Neuronal stem cell (in vitro differentiated cells): Measurements from ENCODE around the gene FRMD4B.
"Not testable (repeated sequence)": the region's sequence is repeated elsewhere in the genome, so short reads cannot be mapped to it uniquely, and the experiment has no call there.

Experiments
- DNase-seq: peaks from one replicate; pipeline ENCODE4 v3.0.0-alpha.2; 2013; ENCODE audit warnings: low spot score
- H2AFZ ChIP-seq: one replicate; pipeline ENCODE4 v1.6.1; 2013; ENCODE audit warnings: mild to moderate bottlenecking, low read length, inconsistent platforms
- H2AK5ac ChIP-seq: 2 replicates; pipeline ENCODE4 v1.6.1; 2013; ENCODE audit warnings: low read depth, mild to moderate bottlenecking, inconsistent platforms, low read length, moderate library complexity, mixed read lengths
- H2BK120ac ChIP-seq: 2 replicates; pipeline ENCODE4 v1.6.1; 2013; ENCODE audit warnings: low read depth, mild to moderate bottlenecking, inconsistent platforms, low read length, moderate library complexity, mixed read lengths
- H2BK12ac ChIP-seq: one replicate; pipeline ENCODE4 v1.6.1; 2013; ENCODE audit warnings: low read length, inconsistent platforms
- H2BK15ac ChIP-seq: 2 replicates; pipeline ENCODE4 v1.6.1; 2013; ENCODE audit warnings: mild to moderate bottlenecking, low read length, inconsistent platforms, mixed read lengths
- H2BK5ac ChIP-seq: one replicate; pipeline ENCODE4 v1.6.1; 2013; ENCODE audit warnings: inconsistent platforms, mild to moderate bottlenecking, low read length, moderate library complexity
- H3K14ac ChIP-seq: one replicate; pipeline ENCODE4 v1.6.1; 2013; ENCODE audit warnings: low read length, inconsistent platforms
- H3K18ac ChIP-seq: 2 replicates; pipeline ENCODE4 v1.6.1; 2013; ENCODE audit warnings: low read length, inconsistent platforms
- H3K23ac ChIP-seq: 2 replicates; pipeline ENCODE4 v1.6.1; 2013; ENCODE audit warnings: low read depth, mild to moderate bottlenecking, mixed read lengths, low read length, inconsistent platforms; ENCODE audit not compliant: poor library complexity
- H3K27ac ChIP-seq: replicated peaks from 3 replicates; pipeline ENCODE4 v1.5.1; 2013; ENCODE audit warnings: low read length, inconsistent platforms
- H3K27me3 ChIP-seq, 3 experiments: 2 replicates each; pipeline ENCODE4 v1.6.1; 2013; ENCODE audit warnings: low read length in 3 of 3, mild to moderate bottlenecking in 2 of 3, inconsistent platforms in 1 of 3, low read depth in 1 of 3, mixed read lengths in 1 of 3, moderate library complexity in 1 of 3; ENCODE audit not compliant: control insufficient read depth in 3 of 3, insufficient read depth in 3 of 3
- H3K36me3 ChIP-seq, 2 donors: replicated peaks in 1 of 2; 2 replicates each; pipeline ENCODE4 v1.6.1; 2013; ENCODE audit warnings: low read length in 2 of 2; ENCODE audit not compliant: control insufficient read depth in 2 of 2, insufficient read depth in 2 of 2
- H3K4ac ChIP-seq: 2 replicates; pipeline ENCODE4 v1.6.1; 2013; ENCODE audit warnings: inconsistent platforms, mild to moderate bottlenecking, low read length, moderate library complexity
- H3K4me1 ChIP-seq, 2 donors: 1 replicate in 1 of 2; 2 replicates in 1 of 2; pipeline ENCODE4 v1.6.1; 2013; ENCODE audit warnings: low read length in 2 of 2, low read depth in 1 of 2; ENCODE audit not compliant: control insufficient read depth in 2 of 2, insufficient read depth in 1 of 2
- H3K4me2 ChIP-seq: one replicate; pipeline ENCODE4 v1.6.1; 2013; ENCODE audit warnings: mild to moderate bottlenecking, low read length, inconsistent platforms; ENCODE audit not compliant: insufficient read depth, poor library complexity, severe bottlenecking
- H3K4me3 ChIP-seq, 2 donors: 2 replicates each; pipeline ENCODE4 v1.5.1; 2013; ENCODE audit warnings: low read length in 2 of 2, mild to moderate bottlenecking in 2 of 2, inconsistent platforms in 1 of 2, moderate library complexity in 1 of 2
- H3K79me1 ChIP-seq: one replicate; pipeline ENCODE4 v1.6.1; 2013; ENCODE audit warnings: low read depth, mild to moderate bottlenecking, inconsistent platforms, low read length, moderate library complexity
- H3K9ac ChIP-seq: one replicate; pipeline ENCODE4 v1.6.1; 2013; ENCODE audit warnings: mild to moderate bottlenecking, low read depth, low read length, inconsistent platforms; ENCODE audit not compliant: poor library complexity
- H3K9me3 ChIP-seq, 2 donors: replicated peaks in 1 of 2; 2 replicates each; pipeline versions ENCODE3 to v1.6.1; 2013; ENCODE audit warnings: low read length in 2 of 2, mild to moderate bottlenecking in 2 of 2, inconsistent platforms in 1 of 2, low read depth in 1 of 2, mixed read lengths in 1 of 2, moderate library complexity in 1 of 2; ENCODE audit not compliant: control insufficient read depth in 2 of 2, insufficient read depth in 1 of 2
- H4K8ac ChIP-seq: one replicate; pipeline ENCODE4 v1.6.1; 2013; ENCODE audit warnings: low read depth, mild to moderate bottlenecking, inconsistent platforms, low read length, moderate library complexity
- H4K91ac ChIP-seq: one replicate; pipeline ENCODE4 v1.6.1; 2013; ENCODE audit warnings: low read length, low read depth, mild to moderate bottlenecking, inconsistent platforms; ENCODE audit not compliant: poor library complexity
- WGBS, 2 donors: extraction: QIAGEN DNeasy Blood & Tissue Kit; methylation state at CpG; one replicate each; pipeline ENCODE4 v1.1.7; 2013; ENCODE audit warnings: missing lambda C conversion rate in 2 of 2, mixed read lengths in 1 of 2; ENCODE audit not compliant: insufficient read length in 2 of 2, insufficient replicate concordance in 1 of 2; ENCODE audit errors: extremely low coverage in 2 of 2; 5-methylcytosine and 5-hydroxymethylcytosine counted together

Gene FRMD4B

DNA sequence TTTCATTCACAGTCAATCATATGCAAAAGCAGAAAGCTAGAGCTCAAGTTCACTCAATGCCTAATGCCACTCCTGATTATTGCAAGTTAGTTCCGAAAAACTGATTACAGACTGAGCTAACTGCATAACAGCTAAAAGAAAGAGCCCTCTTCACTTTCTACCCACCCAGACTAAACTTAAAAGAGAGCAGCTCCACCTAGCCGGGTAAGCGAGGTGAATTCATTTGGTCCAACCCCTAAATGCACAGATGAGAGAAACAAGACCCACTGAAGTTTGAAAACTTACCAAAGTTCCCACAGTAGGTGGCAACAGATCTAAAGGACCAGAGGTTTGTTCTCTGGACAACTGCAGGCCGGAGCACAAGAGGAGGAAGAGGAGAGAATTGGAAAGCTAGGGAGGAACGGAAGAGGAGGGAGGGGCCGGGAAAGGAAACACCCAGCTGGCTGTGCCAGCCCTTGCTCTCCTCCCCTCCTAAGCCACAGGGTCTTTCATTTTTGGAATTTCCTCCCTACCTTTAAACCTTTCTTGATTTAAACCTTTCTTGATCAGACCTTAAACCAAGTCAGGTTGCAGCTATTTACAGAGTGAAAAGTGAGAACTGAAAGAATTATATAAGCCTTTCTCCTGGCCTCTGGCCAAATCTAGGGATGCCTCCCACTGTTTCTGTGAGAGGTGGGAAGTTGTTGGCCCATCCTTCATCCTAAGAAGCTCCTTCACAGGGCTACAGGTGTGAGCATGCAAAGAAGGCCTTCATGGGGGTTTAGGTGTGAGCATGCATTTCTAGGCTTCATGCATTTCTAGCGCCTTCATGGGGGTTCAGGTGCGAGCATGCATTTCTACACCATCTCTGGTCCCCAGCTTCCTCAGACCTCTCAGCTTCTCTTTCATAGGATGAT is 148.8 kb downstream of the FRMD4B start:
- Histone ChIP-seq H3K9me3 (no peaks in the 10 kb centered on the region), H2AK5ac (no peak overlapping the region), H2BK5ac (no peak overlapping the region), H4K8ac (no peak overlapping the region), H2BK12ac (no peak overlapping the region), H3K9ac (no peak overlapping the region), H3K4ac (no peak overlapping the region), H3K27ac (no peak overlapping the region), H2BK15ac (no peak overlapping the region), H3K14ac (no peak overlapping the region), H3K4me3 (no peak overlapping the region), H2BK120ac (no peak overlapping the region), H4K91ac (no peak overlapping the region), H3K27me3 (no peaks in the 10 kb centered on the region), H3K18ac (no peak overlapping the region), H3K36me3 (no peaks in the 10 kb centered on the region), H3K79me1 (no peaks in the 10 kb centered on the region), H3K4me1 (peaks cover 8 to 14% of the 10 kb centered on the region in 2 donors), H3K23ac (no peak overlapping the region), H2AFZ (peak overlapping the region; percentile 52), H3K4me2 (no peak overlapping the region)
- DNase-seq = no peak
- WGBS, 2 donors = no CpG with 5 or more reads among the region's 8 CpGs

DNA sequence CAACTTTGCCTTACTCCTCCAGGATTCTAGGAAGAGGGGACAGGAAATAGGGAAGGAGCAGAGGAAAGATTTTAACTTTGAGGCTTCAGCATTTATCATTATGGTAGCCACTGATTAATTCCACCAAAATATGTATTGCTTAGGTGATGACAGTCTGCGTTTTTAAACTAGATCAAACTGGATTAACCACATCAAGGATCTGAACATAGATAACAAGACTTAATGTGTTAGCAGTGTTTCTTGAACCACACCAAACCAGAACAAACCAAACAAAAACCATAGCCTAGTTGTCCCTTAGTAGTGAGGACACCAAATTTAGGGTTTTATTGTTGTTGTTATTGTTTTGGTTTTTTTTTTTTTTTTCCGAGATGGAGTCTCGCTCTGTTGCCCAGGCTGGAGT is 150.0 kb downstream of the FRMD4B start:
- no peak overlapping the region for H2BK120ac ChIP-seq
- H3K36me3 ChIP-seq = no peaks in the 10 kb centered on the region
- H3K23ac ChIP-seq = no peak overlapping the region
- H3K18ac ChIP-seq = no peak overlapping the region
- no peaks in the 10 kb centered on the region for H3K9me3 ChIP-seq
- H2AFZ ChIP-seq = no peak overlapping the region
- peaks cover 8 to 10% of the 10 kb centered on the region in 2 donors for H3K4me1 ChIP-seq
- H3K9ac ChIP-seq = no peak overlapping the region
- no peaks in the 10 kb centered on the region for H3K79me1 ChIP-seq
- H3K4me2 ChIP-seq = no peak overlapping the region
- DNase-seq = no peak
- no peak overlapping the region for H2BK15ac ChIP-seq
- H4K8ac ChIP-seq = no peak overlapping the region
- H4K91ac ChIP-seq = no peak overlapping the region
- H3K4ac ChIP-seq = no peak overlapping the region
- H3K27me3 ChIP-seq = no peaks in the 10 kb centered on the region
- H3K14ac ChIP-seq = no peak overlapping the region
- no peak overlapping the region for H2BK5ac ChIP-seq
- H2BK12ac ChIP-seq = no peak overlapping the region
- H2AK5ac ChIP-seq = no peak overlapping the region
- H3K4me3 ChIP-seq = no peak overlapping the region
- WGBS, 2 donors = no CpG with 5 or more reads among the region's 3 CpGs
- no peak overlapping the region for H3K27ac ChIP-seq

DNA sequence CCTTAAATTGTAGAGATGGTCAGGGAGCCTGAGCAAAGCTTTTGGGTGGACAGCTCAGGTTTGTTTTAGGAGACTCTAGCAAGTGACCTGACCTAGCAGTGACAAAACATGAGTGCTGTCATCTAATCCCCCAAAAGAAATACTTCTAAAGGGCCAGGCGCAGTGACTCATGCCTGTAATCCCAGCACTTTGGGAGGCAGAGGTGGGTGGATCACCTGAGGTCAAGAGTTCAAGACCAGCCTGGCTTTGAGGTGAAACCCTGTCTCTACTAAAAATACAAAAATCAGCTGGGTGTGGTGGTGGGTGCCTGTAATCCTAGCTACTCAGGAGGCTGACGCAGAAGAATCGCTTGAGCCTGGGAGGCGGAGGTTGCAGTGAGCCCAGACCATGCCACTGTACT is 150.7 kb downstream of the FRMD4B start:
- not testable (repeated sequence) for H3K36me3 ChIP-seq, H3K9ac ChIP-seq, H3K14ac ChIP-seq, H4K91ac ChIP-seq, H3K4ac ChIP-seq, H3K9me3 ChIP-seq, H2AFZ ChIP-seq, H2BK15ac ChIP-seq, H3K18ac ChIP-seq, H2AK5ac ChIP-seq, H2BK5ac ChIP-seq, H3K23ac ChIP-seq, DNase-seq, H3K27me3 ChIP-seq, H4K8ac ChIP-seq, H3K4me3 ChIP-seq, H3K79me1 ChIP-seq, H3K27ac ChIP-seq, H2BK120ac ChIP-seq, H3K4me2 ChIP-seq, H2BK12ac ChIP-seq
- WGBS, 2 donors = no CpG with 5 or more reads among the region's 4 CpGs
- peaks cover 8 to 10% of the 10 kb centered on the region in 2 donors for H3K4me1 ChIP-seq

DNA sequence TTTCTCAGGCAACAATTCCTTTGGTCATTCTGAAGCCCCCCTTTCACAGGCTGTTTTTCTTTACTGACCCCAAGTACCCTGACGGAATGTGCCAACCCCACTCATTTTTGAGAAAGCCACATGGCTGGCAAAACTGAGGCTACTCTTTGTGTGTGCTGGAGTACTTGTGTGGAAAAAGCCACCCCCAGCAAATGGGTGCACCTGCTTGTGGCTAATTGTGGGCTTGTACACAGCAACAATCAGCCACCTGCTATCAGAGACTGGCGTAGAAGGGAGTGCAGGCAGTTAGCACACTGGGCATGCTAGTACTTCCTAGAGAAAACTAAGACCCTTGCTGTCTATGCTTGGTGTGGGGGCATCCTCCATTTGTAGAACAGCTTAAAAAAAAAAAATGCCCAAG is 153.4 kb downstream of the FRMD4B start:
- Histone ChIP-seq H3K4me1 (peaks cover 0 to 4% of the 10 kb centered on the region in 2 donors), H2AFZ (no peak overlapping the region), H2BK12ac (no peak overlapping the region), H4K8ac (no peak overlapping the region), H3K9me3 (no peaks in the 10 kb centered on the region), H2AK5ac (no peak overlapping the region), H3K14ac (no peak overlapping the region), H4K91ac (no peak overlapping the region), H2BK120ac (no peak overlapping the region), H3K4me2 (no peak overlapping the region), H3K36me3 (no peaks in the 10 kb centered on the region), H3K4me3 (no peak overlapping the region), H3K79me1 (no peaks in the 10 kb centered on the region), H2BK15ac (no peak overlapping the region), H3K9ac (no peak overlapping the region), H3K27ac (no peak overlapping the region), H3K27me3 (no peaks in the 10 kb centered on the region), H2BK5ac (no peak overlapping the region), H3K18ac (no peak overlapping the region), H3K23ac (no peak overlapping the region), H3K4ac (no peak overlapping the region)
- WGBS, 2 donors = no CpG with 5 or more reads among the region's 2 CpGs
- no peak for DNase-seq
